ENCODE measurements around the gene TTC1.

DNA sequence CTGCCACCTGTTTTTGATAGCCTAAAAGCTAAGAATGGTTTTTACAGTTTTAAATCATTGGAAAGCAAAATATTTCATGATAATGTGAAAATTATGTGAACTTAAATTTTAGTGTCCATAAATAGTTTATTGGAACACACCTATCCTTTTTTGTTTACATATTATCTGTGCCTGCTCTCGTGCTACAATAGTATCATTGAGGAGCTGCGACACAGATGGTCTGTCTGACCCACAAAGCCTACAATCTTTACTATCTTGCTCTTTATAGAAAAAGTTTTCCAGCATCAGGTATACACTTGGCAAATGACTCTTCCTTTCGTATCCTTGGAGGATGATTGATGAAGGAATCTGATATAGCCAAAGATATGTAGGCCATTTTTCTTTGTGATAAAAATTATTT lies 40.2 kb downstream of the TTC1 start:
- TF ChIP-seq, protein P1, sequence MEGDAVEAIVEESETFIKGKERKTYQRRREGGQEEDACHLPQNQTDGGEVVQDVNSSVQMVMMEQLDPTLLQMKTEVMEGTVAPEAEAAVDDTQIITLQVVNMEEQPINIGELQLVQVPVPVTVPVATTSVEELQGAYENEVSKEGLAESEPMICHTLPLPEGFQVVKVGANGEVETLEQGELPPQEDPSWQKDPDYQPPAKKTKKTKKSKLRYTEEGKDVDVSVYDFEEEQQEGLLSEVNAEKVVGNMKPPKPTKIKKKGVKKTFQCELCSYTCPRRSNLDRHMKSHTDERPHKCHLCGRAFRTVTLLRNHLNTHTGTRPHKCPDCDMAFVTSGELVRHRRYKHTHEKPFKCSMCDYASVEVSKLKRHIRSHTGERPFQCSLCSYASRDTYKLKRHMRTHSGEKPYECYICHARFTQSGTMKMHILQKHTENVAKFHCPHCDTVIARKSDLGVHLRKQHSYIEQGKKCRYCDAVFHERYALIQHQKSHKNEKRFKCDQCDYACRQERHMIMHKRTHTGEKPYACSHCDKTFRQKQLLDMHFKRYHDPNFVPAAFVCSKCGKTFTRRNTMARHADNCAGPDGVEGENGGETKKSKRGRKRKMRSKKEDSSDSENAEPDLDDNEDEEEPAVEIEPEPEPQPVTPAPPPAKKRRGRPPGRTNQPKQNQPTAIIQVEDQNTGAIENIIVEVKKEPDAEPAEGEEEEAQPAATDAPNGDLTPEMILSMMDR (IDR thresholded peaks at IDR 0.05): no peak
- TF ChIP-seq POLR2A (IDR thresholded peaks at IDR 0.05): no peak

Measured in right lobe of liver (tissue), 4 donors.